PC-3 (cell line): ENCODE results near the gene CHD6. TPM values are rescaled to one million over a fixed set of nuclear protein-coding genes. Genes with fewer than 3 reads are reported as not detected.

Experiments
- ATAC-seq: fragments of 200-7000 bp; cut with Tn5 transposase; 2 replicates; pipeline ENCODE4 v1.9.1; 2020; ENCODE audit warnings: mild to moderate bottlenecking, moderate library complexity
- BruUV-seq: library from RNA; stranded (reverse); fragments of 400-500 nt; replicated peaks from 2 replicates; lab custom pipeline; 2021; lab: Mats Ljungman, UMichigan
- CTCF ChIA-PET: fragments of 300-600 bp; sonication (Branson Sonifier 250); formaldehyde crosslinking; loops from one replicate; lab custom pipeline; 2022; ENCODE audit warnings: antibody characterized with exemption; lab: Charles Lee
- POLR2A ChIA-PET: fragments of 300-600 bp; sonication (Branson Sonifier 250); formaldehyde crosslinking; loops from one replicate; lab custom pipeline; 2022; ENCODE audit warnings: antibody characterized with exemption; ENCODE audit not compliant: unreplicated experiment; lab: Charles Lee
- DNase-seq: peaks from one replicate; pipeline ENCODE4 v3.0.0-alpha.2; 2015
- H2AFZ ChIP-seq: fragments of 300-600 bp; sonication (generic); 2 replicates; pipeline ENCODE4 v1.6.0; 2016; ENCODE audit warnings: antibody characterized with exemption, low read length
- H3F3A ChIP-seq: fragments of 300-600 bp; sonication (generic); one replicate; pipeline ENCODE4 v1.6.0; 2017; ENCODE audit warnings: antibody characterized with exemption, low read length, control low read depth, mild to moderate bottlenecking; ENCODE audit not compliant: unreplicated experiment
- H3K27ac ChIP-seq: fragments of 300-600 bp; sonication (generic); 2 replicates; pipeline ENCODE4 v1.5.1; 2016; ENCODE audit warnings: mild to moderate bottlenecking, low read length
- H3K27me3 ChIP-seq: fragments of 300-600 bp; sonication (generic); 2 replicates; pipeline ENCODE4 v1.6.1; 2016; ENCODE audit warnings: low read length, mixed read lengths
- H3K36me3 ChIP-seq: fragments of 300-600 bp; sonication (generic); 2 replicates; pipeline ENCODE4 v1.6.1; 2016; ENCODE audit warnings: low read depth, mixed run types, low read length, mixed read lengths
- H3K4me1 ChIP-seq: fragments of 300-600 bp; sonication (generic); 2 replicates; pipeline ENCODE4 v1.5.1; 2016; ENCODE audit warnings: low read length; ENCODE audit not compliant: insufficient read depth
- H3K4me2 ChIP-seq: fragments of 300-600 bp; sonication (generic); 2 replicates; pipeline ENCODE4 v1.6.0; 2016; ENCODE audit warnings: low read length
- H3K4me3 ChIP-seq: fragments of 300-600 bp; sonication (generic); 2 replicates; pipeline ENCODE4 v1.5.1; 2016; ENCODE audit warnings: mild to moderate bottlenecking, low read length, mixed read lengths
- H3K79me2 ChIP-seq: fragments of 300-600 bp; sonication (generic); 2 replicates; pipeline ENCODE4 v1.6.1; 2017; ENCODE audit warnings: low read length, mixed read lengths
- H3K9ac ChIP-seq: fragments of 300-600 bp; sonication (generic); 2 replicates; pipeline ENCODE4 v1.6.0; 2016; ENCODE audit warnings: mild to moderate bottlenecking, low read length
- H3K9me2 ChIP-seq: fragments of 300-600 bp; sonication (generic); replicated peaks from 2 replicates; pipeline ENCODE4 v1.6.1; 2016; ENCODE audit warnings: mixed run types, low read length, mixed read lengths
- H3K9me3 ChIP-seq: fragments of 300-600 bp; sonication (generic); 2 replicates; pipeline ENCODE4 v1.6.1; 2016; ENCODE audit warnings: low read length, mixed read lengths
- H4K20me1 ChIP-seq: fragments of 300-600 bp; sonication (generic); 2 replicates; pipeline ENCODE4 v1.6.1; 2016; ENCODE audit warnings: low read length, mixed read lengths
- EZH2 ChIP-seq: fragments of 300-600 bp; sonication (generic); IDR thresholded peaks from one replicate; pipeline ENCODE4 v1.6.1; 2017; ENCODE audit warnings: antibody characterized with exemption, mild to moderate bottlenecking, low read length; ENCODE audit not compliant: unreplicated experiment
- EZH2phosphoT487 ChIP-seq: fragments of 300-600 bp; sonication (generic); IDR thresholded peaks from 2 replicates; pipeline ENCODE4 v1.6.1; 2018; ENCODE audit warnings: mild to moderate bottlenecking, antibody characterized with exemption, low read length, borderline replicate concordance
- intact Hi-C: fragments of 100-400 bp; cut with micrococcal nuclease; formaldehyde crosslinking; loops from 2 replicates; pipeline ENCODE4 v1.9.0; 2023
- total RNA-seq: library from RNA; depleted of rRNA; stranded (reverse); fragments of >200 nt; gene quantifications from 2 replicates; pipeline ENCODE4 v1.2.3, GENCODE V29; 2014
- TF ChIP-seq, protein P1 (sequence below): fragments of 300-600 bp; sonication (generic); conservative IDR thresholded peaks from 2 replicates; pipeline ENCODE4 v1.5.1; 2017; ENCODE audit warnings: antibody characterized with exemption, low read depth, mild to moderate bottlenecking, low read length

CHD6 gene
- total RNA-seq, 1 experiment from 2014 or later = 19.5 TPM

GRCh38 chr20:41476013-41476441 is 142.2 kb downstream of the CHD6 start:
- no peaks in the 10 kb centered on the region for H3F3A ChIP-seq
- no peaks in the 10 kb centered on the region for H4K20me1 ChIP-seq
- BruUV-seq = no TSS peak
- TF ChIP-seq EZH2 = no peak
- TF ChIP-seq, protein P1, sequence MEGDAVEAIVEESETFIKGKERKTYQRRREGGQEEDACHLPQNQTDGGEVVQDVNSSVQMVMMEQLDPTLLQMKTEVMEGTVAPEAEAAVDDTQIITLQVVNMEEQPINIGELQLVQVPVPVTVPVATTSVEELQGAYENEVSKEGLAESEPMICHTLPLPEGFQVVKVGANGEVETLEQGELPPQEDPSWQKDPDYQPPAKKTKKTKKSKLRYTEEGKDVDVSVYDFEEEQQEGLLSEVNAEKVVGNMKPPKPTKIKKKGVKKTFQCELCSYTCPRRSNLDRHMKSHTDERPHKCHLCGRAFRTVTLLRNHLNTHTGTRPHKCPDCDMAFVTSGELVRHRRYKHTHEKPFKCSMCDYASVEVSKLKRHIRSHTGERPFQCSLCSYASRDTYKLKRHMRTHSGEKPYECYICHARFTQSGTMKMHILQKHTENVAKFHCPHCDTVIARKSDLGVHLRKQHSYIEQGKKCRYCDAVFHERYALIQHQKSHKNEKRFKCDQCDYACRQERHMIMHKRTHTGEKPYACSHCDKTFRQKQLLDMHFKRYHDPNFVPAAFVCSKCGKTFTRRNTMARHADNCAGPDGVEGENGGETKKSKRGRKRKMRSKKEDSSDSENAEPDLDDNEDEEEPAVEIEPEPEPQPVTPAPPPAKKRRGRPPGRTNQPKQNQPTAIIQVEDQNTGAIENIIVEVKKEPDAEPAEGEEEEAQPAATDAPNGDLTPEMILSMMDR = no peak
- TF ChIP-seq EZH2phosphoT487 = no peak
- no peaks in the 10 kb centered on the region for H3K79me2 ChIP-seq
- no peak overlapping the region for H3K4me3 ChIP-seq
- no peak overlapping the region for H3K4me2 ChIP-seq
- no peaks in the 10 kb centered on the region for H3K9me3 ChIP-seq
- no peak overlapping the region for H2AFZ ChIP-seq
- H3K4me1 ChIP-seq = peaks cover 11% of the 10 kb centered on the region
- ChIA-PET POLR2A (no interaction called here), CTCF (no interaction called here)
- no peak overlapping the region for H3K27ac ChIP-seq
- H3K27me3 ChIP-seq = no peaks in the 10 kb centered on the region
- no peaks in the 10 kb centered on the region for H3K9me2 ChIP-seq
- H3K36me3 ChIP-seq = 0 out of 2 replicates have a peak, but pooled peaks cover 11% of the 10 kb centered on the region
- peak; percentile 61 for DNase-seq
- H3K9ac ChIP-seq = no peak overlapping the region
- intact Hi-C loops = no loop called here
- peak; percentile 86 for ATAC-seq

- no peak for DNase-seq
- Histone ChIP-seq H3F3A (no peaks in the 10 kb centered on the region), H3K4me2 (no peak overlapping the region), H3K79me2 (no peaks in the 10 kb centered on the region), H3K4me1 (peaks cover 11% of the 10 kb centered on the region), H3K4me3 (no peak overlapping the region), H4K20me1 (no peaks in the 10 kb centered on the region), H3K27ac (no peak overlapping the region), H3K36me3 (0 out of 2 replicates have a peak, but pooled peaks cover 11% of the 10 kb centered on the region), H3K9ac (no peak overlapping the region), H3K9me2 (no peaks in the 10 kb centered on the region), H3K9me3 (no peaks in the 10 kb centered on the region), H3K27me3 (no peaks in the 10 kb centered on the region), H2AFZ (no peak overlapping the region)
- POLR2A ChIA-PET = no interaction called here
- TF ChIP-seq EZH2phosphoT487 = no peak
- TF ChIP-seq EZH2 = no peak
- TF ChIP-seq, protein P1 = no peak
- no TSS peak for BruUV-seq
- CTCF ChIA-PET = no interaction called here
- intact Hi-C loops = no loop called here
- no peak for ATAC-seq
Measured at GRCh38 chr20:41475503-41475902, 142.7 kb downstream of the CHD6 start.

DNA sequence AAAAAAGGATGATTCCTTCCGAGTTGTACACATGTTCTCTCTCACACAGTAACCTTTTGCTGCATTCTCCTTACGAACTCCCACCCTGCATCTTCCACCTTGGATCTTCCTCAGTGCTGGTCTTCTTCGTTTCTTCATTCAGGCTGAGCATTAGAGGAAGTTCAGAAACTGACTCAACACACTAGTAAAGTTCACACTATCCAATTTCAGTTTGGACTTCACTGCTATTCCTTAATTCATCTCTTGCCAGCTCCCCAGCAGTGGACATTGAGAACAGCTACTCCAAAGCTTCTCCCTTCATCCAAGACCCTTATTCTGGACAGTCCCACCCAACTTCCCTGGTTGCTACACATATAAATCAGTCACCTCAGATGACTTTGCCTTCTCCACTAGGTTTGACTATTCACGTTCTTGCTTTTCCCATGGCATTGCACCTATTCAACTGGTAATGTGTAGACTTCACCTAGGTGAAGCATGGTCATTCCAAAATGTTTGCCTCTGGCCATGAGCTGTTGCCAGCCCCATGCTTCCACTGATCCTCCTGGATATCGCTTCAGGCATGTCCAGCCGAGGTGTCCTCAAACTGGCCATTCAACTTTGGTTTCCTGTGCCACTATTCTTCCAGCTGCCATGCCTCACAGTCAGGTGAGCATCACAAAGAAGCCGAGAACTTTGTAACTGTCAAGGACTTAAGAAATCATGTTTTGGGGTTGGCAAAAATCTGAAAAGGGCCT is 147.6 kb downstream of the CHD6 start:
- no peak overlapping the region for H3K4me2 ChIP-seq
- intact Hi-C loops = no loop called here

More for the DNA sequence above, 147.6 kb downstream of the CHD6 start:
- no TSS peak for BruUV-seq
- POLR2A ChIA-PET = no interaction called here
- Histone ChIP-seq H3K27me3 (no peaks in the 10 kb centered on the region), H3K9me2 (no peaks in the 10 kb centered on the region), H2AFZ (no peak overlapping the region), H3K4me1 (no peaks in the 10 kb centered on the region), H3F3A (no peaks in the 10 kb centered on the region), H3K27ac (no peak overlapping the region), H3K4me3 (no peak overlapping the region), H3K79me2 (no peaks in the 10 kb centered on the region), H3K36me3 (no peaks in the 10 kb centered on the region), H4K20me1 (no peaks in the 10 kb centered on the region), H3K9ac (no peak overlapping the region), H3K9me3 (no peaks in the 10 kb centered on the region)
- DNase-seq (no peak), ATAC-seq (no peak)
- CTCF ChIA-PET = interaction anchor here (0.6 kb wide), 1 partner anchor 28 kb away, joined by 5 read pairs; no protein-coding TSS in a partner anchor
- TF ChIP-seq, protein P1 = no peak
- TF ChIP-seq EZH2 = no peak
- no peak for TF ChIP-seq EZH2phosphoT487
